SHP77 (cell line): ENCODE measurements around the gene LYSMD1.
"Not testable (repeated sequence)": the region's sequence is repeated elsewhere in the genome, so short reads cannot be mapped to it uniquely, and the experiment has no call there.

Source experiments
- DNase-seq, 2 experiments: peaks; one replicate each; lab custom pipeline; 2025; lab: John Stamatoyannopoulos, UW

The LYSMD1 gene, protein sequence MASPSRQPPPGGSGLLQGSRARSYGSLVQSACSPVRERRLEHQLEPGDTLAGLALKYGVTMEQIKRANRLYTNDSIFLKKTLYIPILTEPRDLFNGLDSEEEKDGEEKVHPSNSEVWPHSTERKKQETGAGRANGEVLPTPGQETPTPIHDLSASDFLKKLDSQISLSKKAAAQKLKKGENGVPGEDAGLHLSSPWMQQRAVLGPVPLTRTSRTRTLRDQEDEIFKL

DNA sequence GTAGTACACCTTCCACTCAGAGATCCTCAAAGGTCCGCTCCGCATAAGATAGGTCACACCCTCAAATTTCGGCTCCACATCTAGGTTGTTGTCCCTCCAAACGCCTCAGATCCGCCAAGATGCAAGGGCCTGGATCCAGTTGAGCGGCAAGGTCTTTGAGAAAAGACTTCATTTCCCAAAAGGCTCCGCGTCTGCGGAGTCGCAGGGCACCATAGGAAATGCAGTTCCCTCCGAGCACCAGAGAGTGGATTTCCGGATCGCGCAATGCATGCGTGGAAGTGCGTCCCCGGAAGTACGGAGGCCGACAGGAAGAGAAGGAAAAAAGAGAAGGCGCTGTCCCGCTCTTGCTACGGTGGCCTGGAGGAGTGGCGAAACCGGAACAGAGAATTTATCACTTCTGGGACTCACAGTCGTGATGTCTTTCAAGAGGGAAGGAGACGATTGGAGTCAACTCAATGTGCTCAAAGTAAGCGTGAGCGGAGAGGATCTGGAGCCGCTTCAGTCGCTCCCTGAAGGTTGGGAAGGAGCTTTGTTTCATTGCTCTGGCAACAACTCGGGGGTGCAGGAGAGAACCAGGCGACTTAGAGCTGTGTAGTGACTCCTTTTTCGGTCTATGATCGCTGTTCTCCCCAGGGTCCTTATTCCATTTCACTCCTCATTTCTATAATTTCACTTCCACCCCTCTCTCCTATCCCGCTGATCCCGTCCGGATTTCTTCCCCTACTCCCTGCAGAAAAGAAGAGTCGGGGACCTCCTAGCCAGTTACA, at the start of gene LYSMD1, which contains the start of gene SCNM1:
TSS of gene LYSMD1 (minus strand) at position 165 of the 767 bp plus-strand sequence. CDS start 644 bp downstream, outside the sequence.
TSS of gene SCNM1 (plus strand) at position 407 of the 767 bp plus-strand sequence. CDS start at position 416, 9 bp downstream.
- peak; percentile 100 for DNase-seq

DNA sequence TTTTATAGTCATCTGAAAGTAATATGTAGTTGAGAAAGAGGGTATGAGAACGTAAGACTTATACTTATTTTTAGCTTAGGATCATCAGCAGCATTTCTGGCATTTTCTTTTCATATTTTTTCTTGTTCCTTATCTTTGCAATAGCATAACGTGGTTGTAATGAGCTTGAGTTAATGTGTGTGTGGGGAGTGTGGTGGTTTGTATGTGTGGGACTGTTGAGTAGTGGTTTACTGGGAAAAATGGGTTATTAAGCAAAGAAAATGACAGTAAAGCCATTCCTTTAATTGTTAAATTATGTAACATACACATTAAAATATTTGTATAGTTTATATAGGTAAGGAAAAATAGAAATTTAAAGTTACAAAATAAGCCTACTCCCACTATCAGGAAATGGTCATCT, 47.9 kb upstream of the LYSMD1 start:
- DNase-seq, result no peak

DNA sequence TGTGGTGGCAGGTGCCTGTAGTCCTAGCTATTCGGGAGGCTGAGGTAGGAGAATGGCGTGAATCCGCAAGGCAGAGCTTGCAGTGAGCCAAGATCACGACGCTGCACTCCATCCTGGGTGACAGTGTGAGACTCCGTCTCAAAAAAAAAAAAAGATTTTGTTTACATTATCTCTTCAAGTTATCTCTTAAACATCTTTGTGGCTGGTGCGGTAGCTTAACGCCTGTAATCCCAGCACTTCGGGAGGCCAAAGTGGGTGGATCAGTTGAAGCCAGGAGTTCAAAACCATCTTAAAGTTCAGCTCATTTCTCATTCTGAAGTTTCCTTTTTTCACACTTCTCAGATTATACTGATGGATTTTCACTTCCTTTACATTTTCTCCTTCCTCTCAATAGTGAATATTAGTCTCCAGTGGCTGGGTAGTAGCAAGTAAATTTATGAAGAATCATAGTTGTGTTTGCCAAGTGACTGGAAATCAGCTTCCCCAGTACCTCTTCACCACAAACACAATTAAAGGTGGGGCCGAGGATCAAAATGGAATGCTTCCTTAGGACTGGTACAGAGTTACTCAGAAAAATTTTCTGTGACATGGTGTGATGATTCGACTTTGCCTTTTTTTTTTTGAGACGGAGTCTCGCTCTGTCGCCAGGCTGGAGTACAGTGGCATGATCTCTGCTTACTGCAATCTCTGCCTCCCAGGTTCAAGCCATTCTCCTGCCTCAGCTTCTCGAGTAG, 46.4 kb upstream of the LYSMD1 start:
- DNase-seq, result no peak

DNA sequence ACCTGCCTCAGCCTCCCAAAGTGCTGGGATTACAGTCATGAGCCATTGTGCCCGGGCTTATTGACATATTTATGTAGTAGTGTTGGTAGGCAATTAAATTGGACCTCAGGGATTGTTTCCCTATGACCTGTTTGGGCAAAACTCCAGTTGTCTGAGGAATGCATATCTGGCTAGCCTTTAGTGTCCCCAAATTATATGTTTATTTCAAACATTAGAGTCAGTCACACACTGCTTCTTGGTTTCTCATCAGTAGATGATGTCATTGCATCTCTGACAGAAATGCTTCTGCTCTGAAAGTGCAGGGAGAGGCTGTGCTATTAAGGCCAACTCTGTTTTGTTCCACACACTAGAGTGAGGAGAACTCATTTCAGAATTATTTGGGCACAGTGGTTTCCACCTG, 45.1 kb upstream of the LYSMD1 start:
- DNase-seq, result no peak

DNA sequence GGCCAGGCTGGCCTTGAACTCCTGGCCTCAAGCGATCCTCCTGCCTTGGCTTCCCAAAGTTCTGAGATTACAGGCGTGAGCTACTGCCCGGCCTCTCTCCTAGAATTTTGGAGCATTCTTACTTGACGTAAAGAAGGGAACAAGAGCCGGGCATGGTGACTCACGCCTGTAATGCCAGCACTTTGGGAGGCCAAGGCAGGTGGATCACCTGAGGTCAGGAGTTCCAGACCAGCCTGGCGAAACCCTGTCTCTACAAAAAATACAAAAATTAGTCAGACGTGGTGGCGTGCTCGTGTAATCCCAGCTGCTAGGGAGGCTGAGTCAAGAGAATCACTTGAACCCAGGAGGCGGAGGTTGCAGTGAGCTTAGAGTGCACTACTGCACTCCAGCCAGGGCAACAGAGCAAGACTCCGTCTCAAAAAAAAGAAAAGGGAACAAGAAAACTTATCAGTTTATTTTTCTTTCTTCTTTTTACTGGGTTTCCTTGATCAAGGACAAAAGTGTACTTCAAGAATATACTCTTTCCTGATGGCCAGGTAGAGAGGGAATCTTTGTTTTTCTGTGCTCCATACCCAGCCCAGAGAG, 39.8 kb upstream of the LYSMD1 start:
- not testable (repeated sequence) for DNase-seq

DNA sequence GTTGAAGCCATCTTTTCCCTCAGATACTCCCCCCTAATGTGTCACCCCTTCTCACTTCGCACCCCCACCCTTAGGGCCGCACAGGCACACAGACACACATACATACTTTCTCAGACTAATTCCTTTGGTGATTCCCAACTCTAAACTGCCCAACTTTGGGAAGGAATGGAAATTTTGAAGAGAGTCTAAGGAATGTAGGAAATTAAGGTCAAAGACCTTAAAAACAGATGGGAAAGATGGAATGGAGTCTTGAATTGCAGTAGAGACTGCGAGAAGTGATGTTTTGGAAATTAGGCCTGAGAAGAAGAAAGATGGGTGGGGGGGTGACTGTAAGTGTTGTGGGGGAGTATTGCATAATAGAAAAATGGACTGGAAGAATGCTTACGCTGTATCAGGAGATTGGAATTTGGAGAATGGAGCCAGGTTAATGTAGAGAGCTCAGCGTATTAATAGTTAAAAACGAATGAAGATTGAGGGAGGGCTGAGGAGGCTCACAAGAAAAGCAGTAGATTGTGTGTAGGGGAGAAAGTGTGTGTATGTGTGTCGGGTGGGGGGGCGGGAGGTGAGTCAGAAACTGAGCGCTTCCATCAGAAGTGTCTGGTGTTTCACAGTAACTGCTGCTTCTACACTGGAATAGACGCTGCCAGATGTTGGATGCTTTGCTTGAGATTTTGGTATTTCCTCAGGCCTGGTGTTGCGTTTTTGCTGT, 34.3 kb upstream of the LYSMD1 start:
- no peak for DNase-seq

DNA sequence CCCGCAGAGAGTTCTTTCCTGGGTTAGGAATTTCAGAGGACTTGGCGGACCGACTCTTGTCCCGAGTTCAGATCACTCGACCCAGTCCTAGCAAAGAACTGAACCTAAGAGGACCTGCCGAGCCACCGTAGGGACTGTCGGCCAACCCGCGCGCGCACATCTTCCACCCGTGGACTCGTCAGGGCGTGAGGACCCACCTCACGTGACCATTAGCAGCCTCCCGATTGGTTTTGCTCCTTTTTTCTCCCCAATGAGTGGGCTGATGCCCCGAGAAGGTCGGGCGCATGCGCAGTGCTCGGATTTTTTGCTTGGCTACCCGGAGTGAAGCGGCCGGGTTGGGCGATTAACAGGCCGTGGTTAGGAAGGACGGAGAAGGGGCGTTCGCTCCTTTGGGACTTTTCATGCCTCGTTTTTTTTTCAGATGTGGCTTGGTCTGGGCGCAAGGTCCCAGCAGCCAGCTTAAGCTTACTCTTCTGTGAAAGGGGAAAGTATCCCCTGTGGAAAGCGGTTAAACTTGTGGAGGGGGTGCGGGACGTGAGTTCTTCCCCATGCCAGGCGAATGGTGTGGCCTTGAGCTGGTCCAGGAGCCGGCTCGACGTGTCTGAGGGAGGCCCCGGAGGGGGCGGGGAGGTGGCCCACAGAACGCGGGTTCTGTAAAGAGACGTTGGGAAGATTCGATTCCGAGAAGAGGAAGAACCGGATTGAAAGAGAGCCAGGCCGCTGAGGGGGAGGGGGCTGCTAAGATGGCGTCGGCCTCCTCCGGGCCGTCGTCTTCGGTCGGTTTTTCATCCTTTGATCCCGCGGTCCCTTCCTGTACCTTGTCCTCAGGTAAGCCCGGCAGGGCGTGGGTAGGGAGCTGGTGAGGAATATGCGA, 32.8 kb upstream of the LYSMD1 start, which contains the start of gene PIP5K1A:
TSS of gene PIP5K1A (plus strand) at position 299 of the 874 bp plus-strand sequence. CDS start at position 744, 445 bp downstream.
- DNase-seq, result peak; percentile 100

DNA sequence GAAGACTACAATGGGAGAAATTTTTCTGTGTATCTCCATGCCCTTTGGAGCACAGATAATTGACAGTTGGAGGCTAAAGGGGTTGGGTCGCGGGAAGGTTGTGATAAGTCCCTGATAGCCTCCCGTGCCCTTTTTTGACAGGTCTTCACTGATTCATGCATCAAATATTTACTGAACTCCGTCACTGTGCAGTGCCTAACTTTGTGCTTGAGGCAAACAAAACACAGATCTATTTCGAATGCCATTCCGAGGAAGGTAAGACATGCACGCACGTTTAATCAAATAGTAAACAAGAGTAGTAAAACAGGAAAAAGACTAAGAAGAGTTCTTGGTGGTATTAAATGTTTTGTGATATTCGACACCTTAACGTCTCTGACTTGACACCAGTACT, 32.2 kb upstream of the LYSMD1 start:
- peak; percentile 49 to 73 for DNase-seq

DNA sequence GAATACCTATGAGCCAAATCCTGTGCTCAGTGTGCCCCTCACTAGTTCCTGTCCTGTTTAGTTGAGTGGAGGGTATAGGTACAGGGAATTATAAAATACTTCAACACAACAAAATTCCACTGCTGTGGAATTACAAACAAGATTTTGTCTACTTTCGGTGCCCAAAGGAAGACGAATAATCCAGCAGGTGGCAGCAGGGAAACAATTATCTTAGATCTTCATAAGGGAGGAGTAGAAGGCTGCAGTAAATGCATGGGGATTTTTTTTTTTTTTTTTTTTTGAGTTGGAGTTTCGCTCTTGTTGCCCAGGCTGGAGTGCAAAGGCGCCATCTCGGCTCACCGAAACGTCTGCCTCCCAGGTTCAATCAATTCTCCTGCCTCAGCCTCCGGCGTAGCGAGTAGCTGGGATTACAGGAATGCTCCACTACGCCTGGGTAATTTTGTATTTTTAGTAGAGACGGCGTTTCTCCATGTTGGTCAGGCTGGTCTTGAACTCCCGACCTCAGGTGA, 30.6 kb upstream of the LYSMD1 start:
- peak; percentile 89 to 92 for DNase-seq

DNA sequence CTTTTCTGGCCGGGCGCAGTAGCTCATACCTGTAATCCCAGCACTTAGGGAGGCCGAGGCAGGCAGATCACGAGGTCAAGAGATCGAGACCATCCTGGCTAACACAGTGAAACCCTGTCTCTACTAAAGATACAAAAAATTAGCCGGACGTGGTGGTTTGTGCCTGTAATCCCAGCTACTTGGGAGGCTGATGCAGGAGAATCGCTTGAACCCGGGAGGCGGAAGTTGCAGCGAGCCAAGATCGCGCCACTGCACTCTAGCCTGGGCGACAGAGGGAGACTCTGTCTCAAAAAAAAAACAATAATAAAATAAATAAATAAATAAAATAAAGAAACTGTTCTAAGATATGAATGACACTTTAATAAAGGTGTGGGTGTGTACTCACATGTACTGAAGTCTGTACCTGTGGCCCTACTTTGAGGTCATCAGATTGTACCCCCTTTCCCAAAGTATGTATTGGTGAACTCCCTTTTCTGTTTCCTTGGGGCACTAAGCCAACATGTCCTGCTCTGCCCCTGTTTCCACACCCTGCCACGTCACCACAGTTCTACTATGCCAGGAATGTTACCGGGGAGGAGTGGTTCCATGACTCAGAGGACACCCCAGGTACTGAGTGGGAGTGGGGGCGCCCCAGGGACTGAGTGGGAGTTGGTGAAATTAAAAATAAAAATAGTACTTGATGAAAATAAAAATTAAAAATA, 29.3 kb upstream of the LYSMD1 start:
- DNase-seq, result peak; percentile 55 to 58

DNA sequence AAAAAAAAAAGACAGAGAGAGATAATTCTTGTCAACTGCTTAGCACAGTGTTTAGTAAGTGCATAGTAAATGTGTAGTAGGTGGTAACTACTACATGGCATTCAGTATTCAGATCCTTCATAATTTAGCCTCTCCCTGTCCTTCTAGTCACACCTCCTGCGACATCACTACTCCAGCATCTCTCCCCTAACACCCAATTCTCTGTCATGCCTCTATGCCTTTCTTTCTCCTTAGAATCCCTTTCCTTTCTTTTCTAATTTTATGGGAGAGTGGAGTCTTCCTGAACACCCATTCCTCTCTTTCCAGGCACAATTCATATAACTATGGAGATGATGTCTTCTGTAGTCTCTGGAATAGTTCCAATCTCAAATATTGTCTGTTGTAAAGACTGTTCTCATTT, 28.2 kb upstream of the LYSMD1 start:
- no peak for DNase-seq

DNA sequence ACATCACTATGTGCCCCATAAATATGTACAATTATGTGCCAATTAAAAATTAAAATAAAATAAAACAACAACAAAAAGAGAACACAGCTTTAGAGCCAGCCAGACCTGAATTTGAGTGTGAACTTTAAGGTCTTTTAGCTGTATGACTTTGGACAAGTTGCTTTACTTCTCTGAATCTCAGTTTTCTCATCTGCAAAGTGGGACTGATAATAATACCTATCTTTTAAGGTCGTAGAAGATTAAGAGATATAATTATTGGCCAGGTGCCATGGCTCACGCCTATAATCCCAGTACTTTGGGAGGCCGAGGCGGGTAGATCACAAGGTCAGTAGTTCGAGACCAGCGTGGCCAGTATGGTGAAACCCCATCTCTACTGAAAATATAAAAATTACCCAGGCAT, 27.6 kb upstream of the LYSMD1 start:
- DNase-seq, result no peak

DNA sequence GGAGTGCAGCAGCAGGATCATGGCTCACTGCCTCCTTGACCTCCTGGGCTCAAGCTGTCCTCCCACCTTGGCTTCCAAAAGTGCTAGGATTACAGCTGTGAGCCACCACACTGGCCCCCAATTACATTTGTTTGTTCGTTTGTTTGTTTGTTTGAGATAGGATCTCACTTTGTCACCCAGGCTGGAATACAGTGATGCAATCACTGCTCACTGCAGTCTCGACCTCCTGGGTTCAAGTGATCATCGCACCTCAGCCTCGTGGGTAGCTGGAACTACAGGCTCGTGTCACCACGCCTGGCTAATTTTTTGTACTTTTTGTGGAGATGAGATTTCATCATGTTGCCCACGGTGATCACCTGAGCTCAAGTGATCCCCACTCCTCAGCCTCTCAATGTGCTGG, 26.3 kb upstream of the LYSMD1 start:
- no peak for DNase-seq

DNA sequence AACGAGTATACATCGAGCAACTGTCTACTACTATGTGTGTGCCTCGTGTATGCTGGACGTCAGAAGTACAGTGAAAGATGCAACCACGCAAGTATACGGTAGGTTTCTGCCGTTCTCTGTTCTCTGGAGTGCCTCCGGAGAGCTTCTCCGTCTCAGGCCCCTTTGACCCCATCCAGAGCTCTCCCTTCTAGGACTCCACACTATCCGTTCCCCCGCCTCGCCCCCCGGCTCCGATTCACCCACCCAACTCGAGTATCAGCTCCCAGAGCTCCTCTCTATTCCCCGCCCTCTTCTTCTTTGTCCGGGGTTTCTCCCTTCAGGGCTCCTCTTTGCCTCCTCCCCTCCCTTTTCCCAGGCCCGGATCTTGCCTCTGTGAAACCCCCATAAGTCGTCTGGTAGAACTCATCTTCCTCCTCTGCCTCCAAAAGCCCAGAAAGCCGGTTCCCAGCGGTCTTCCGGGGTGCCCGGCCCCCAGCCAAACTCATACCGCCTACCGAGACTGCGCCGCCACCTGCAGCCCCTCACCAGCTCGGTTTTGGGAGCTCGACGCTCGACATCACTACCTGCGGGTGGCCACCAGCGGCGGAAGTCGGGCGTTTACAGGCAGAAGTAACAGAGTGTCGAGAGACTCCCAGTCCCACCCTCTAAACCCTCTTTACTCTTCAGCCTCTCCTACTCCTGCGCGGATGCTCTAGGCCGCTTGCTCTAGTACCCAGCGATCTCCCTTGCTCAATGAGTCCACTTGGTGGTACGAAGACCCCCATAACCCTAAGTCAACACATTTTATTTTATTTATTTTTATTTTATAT, 24.1 kb upstream of the LYSMD1 start, which contains the start of gene VPS72:
TSS of gene VPS72 (minus strand) at position 561 of the 809 bp plus-strand sequence. CDS start at position 485, 76 bp downstream.
- DNase-seq, result peak; percentile 99 to 100

DNA sequence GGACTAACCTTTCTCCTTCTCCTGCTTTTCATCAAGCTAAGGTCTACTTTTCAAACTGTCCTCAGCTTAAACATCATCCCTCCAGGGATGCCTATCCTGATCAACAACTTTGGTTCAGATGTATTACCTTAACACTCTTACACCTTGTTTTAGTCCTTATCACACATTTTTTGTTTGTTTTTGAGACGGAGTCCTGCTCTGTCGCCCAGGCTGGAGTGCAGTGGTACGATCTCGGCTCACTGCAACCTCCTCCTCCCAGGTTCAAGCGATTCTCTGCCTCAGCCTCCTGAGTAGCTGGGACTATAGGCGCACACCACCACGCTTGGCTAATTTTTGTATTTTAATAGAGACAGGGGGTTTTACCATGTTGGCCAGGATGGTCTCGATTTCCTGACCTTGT, 23.0 kb upstream of the LYSMD1 start:
- DNase-seq, result not testable (repeated sequence)

DNA sequence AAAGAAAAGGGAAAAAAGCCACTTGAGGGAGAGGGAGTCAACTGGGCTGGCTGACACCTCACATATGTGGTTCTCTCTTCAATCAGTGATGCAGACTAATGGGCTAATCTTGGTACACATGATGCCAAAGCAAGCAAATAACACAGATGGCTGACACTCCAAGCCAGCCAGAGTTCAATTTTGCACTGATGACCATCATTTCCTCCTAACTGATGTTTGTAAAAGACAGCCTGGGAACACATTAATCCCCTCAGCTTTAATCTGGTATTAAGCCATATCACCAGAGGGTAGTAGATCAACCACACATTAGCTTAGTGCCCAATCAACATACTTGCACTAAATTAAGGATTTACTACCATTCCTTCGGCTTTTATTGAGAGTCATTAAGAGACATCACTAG, 21.5 kb upstream of the LYSMD1 start:
- no peak for DNase-seq

DNA sequence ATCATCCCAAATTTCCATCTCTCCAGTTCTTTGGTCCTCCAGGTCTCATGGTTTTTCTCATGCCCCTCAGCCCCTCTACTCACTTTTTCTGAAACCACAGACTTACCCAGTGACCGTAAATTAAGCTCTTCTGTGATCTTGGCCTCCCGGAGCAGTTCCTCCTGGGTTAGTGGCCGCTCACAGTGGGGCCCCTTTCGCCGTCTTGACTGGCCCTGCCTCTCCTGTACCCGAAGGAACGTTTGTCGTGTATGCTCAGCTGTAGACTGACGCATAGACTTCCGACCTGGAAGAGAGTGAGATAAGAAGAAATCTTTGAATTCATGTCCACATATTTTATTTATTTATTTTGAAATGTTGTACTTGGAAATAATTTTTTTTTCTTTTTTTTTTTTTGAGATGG, 18.5 kb upstream of the LYSMD1 start:
- no peak for DNase-seq

DNA sequence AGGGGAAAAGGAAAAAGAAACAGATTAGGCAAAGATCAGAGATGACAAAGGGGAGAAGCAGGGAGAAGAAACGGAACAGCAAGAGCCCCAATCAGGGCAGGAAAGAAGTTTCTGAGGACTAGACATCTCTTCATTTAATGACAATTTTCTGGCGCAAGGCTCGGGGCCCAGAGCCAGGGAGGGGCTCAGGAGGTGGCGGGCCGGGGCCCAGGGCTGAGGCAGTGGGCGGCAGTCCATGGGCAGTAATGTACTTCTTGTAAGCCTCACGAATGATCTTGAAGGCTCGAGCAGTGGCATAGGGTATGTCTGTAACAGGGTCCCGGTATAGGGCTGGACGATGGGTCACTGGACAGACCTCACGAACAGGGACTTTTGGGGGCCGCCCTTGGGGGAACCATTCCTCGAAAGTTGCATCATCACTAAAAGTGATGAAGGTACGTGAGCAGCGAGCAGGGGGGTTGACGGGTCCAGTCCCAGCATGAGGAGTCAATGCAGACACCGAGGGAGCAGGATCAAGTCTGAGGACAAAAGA, 10.9 kb upstream of the LYSMD1 start:
- no peak for DNase-seq
